ENCODE data around the gene TCTN1. TPM values are rescaled to one million over a fixed set of nuclear protein-coding genes. Genes with fewer than 3 reads are reported as not detected.
A peak's percentile ranks its signal among the peaks of the same experiment; 100 is the strongest.

TCTN1 gene
- total RNA-seq, 1 donor from 2014 or later: 41.0 TPM

DNA sequence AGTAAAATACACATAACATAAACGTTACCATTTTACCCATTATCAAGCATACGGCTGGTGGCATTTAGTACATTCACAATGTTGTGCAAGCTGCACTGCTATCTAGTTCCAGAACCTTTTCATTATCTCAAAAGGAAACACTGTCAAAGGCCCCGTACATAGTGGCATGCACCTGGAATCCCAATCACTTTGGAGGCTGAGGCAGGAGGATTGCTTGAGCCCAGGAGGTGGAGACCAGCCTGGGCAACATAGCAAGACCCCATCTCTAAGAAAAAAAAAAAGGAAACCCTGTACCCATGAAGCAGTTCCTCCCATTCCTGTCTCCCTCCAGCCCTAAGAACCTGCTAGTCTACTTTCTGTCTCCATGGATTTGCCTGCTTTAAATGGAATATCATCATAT, 82.4 kb downstream of the TCTN1 start:
- no peak for DNase-seq (ENCODE audit: low spot score)
- ATAC-seq: no peak
- intact Hi-C loops (cut with DNase I): no loop called here

GRCh38 chr12:110697236-110697635, 83.3 kb downstream of the TCTN1 start:
- intact Hi-C loops (cut with DNase I): no loop called here
- DNase-seq (ENCODE audit: low spot score): no peak
- no peak for ATAC-seq

- DNase-seq (ENCODE audit: low spot score): peak; percentile 75
- ATAC-seq: peak; percentile 88
- intact Hi-C loops (cut with DNase I): no loop called here
Measured at GRCh38 chr12:110698171-110698902, 84.4 kb downstream of the TCTN1 start.

Other genes with a start within 250 kb of the TCTN1 start
- 62.7 TPM for gene ANAPC7, start 210.4 kb upstream of the TCTN1 start, total RNA-seq
- gene ARPC3, start 163.8 kb upstream of the TCTN1 start, total RNA-seq: 109 TPM
- gene GPN3, start 145.9 kb upstream of the TCTN1 start, total RNA-seq: 18.7 TPM
- gene FAM216A, start 145.3 kb upstream of the TCTN1 start, total RNA-seq: 5.8 TPM
- gene VPS29, start 112.0 kb upstream of the TCTN1 start, total RNA-seq: 102 TPM
- gene RAD9B, start 111.8 kb upstream of the TCTN1 start, total RNA-seq: 2.9 TPM
- gene PPTC7, start 30.8 kb upstream of the TCTN1 start, total RNA-seq: 23.8 TPM
- 7.5 TPM for gene HVCN1, start 75.0 kb downstream of the TCTN1 start, total RNA-seq
- 111 TPM for gene PPP1CC, start 128.8 kb downstream of the TCTN1 start, total RNA-seq
- gene CCDC63, start 232.9 kb downstream of the TCTN1 start, total RNA-seq: not detected

All from sciatic nerve (tissue), 2 donors.